ENCODE data around the gene AFG3L2.
A peak's percentile ranks its signal among the peaks of the same experiment; 100 is the strongest.

The AFG3L2 gene

DNA sequence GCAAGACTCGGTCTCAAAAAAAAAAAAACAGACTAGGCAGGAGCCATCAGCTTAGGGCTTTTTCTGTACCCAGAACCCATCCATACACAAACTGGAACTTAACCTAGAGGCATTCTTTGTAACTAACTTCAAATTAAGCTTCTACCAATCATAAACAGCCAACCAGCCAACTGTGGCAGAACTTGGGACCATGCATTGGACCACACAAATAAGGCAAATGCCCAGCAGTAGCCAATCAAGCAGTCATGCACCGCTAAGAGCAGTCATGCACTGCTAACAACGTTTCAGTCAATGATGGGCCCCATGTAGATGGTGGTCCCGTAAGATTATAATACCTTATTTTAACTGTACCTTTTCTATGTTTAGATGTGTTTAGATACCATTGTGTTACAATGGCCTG, 46.3 kb downstream of the AFG3L2 start:
- no peak for DNase-seq (ENCODE audit: low read depth)
- TF ChIP-seq CTCF (IDR thresholded peaks at IDR 0.05; ENCODE audit: low read depth, low read length, missing control alignments) = no peak
- in situ Hi-C loops (cut with HindIII; ENCODE audit: low sequenced_read_pairs) = no loop called here
- H3K4me3 ChIP-seq (ENCODE audit: low read depth, low read length) = no peak overlapping the region

- no peak overlapping the region for H3K4me3 ChIP-seq (ENCODE audit: low read depth, low read length)
- in situ Hi-C loops (cut with HindIII; ENCODE audit: low sequenced_read_pairs) = no loop called here
- TF ChIP-seq CTCF (IDR thresholded peaks at IDR 0.05; ENCODE audit: low read depth, low read length, missing control alignments) = no peak
- DNase-seq (ENCODE audit: low read depth) = no peak
Observed at GRCh38 chr18:12329125-12329698, 47.8 kb downstream of the AFG3L2 start.

GRCh38 chr18:12328179-12328823, 48.7 kb downstream of the AFG3L2 start:
- in situ Hi-C loops (cut with HindIII; ENCODE audit: low sequenced_read_pairs) = no loop called here
- DNase-seq (ENCODE audit: low read depth) = no peak
- H3K4me3 ChIP-seq (ENCODE audit: low read depth, low read length) = no peak overlapping the region
- no peak for TF ChIP-seq CTCF (IDR thresholded peaks at IDR 0.05; ENCODE audit: low read depth, low read length, missing control alignments)

GRCh38 chr18:12327510-12328178, 49.4 kb downstream of the AFG3L2 start:
- peak; percentile 83 for TF ChIP-seq CTCF (IDR thresholded peaks at IDR 0.05; ENCODE audit: low read depth, low read length, missing control alignments)
- DNase-seq (ENCODE audit: low read depth) = no peak
- in situ Hi-C loops (cut with HindIII; ENCODE audit: low sequenced_read_pairs) = no loop called here
- no peak overlapping the region for H3K4me3 ChIP-seq (ENCODE audit: low read depth, low read length)

DNA sequence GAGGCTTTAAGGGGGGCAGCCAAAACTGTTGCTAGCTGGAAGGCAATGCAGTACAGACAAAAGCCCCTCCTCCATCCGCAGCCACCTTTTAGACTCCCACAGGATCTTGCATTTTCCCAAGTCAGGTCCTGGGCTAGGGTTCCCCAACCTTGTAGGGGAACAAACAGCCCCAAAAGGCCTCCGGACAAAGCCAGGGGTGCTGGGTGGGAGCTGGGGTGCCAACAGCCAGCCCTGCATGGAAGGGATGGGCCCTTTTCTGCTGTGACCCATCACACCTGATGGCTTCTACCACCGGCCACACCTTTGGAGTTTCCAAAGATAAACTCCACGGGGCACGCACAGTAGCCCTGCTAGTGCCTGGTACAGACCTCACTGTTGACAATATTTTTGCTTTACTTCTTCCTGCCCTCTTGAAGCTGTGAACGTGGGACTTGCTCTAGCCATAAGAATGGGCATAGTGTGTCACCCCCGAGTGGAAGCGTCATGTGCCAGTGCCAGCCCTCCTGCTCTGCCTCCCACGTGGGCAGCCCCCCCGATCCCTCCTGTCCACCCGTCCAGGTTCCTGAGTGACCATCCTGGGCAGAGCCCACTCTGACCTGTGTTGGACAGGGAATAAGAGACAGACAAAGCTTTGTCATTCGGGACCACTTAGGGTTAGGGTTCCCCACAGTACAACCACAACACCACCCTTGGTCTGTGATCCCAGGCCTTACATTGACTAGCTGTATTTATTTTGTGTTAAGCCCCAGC, 50.1 kb downstream of the AFG3L2 start:
- no peak for TF ChIP-seq CTCF (IDR thresholded peaks at IDR 0.05; ENCODE audit: low read depth, low read length, missing control alignments)
- in situ Hi-C loops (cut with HindIII; ENCODE audit: low sequenced_read_pairs) = no loop called here
- H3K4me3 ChIP-seq (ENCODE audit: low read depth, low read length) = no peak overlapping the region
- no peak for DNase-seq (ENCODE audit: low read depth)

DNA sequence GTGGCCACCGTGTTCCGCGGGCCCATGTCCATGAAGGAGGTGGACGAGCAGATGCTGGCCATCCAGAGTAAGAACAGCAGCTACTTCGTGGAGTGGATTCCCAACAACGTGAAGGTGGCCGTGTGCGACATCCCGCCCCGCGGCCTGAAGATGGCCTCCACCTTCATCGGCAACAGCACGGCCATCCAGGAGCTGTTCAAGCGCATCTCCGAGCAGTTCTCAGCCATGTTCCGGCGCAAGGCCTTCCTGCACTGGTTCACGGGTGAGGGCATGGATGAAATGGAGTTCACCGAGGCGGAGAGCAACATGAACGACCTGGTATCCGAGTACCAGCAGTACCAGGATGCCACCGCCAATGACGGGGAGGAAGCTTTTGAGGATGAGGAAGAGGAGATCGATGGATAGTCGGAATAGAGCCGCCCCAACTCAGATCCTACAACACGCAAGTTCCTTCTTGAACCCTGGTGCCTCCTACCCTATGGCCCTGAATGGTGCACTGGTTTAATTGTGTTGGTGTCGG, 51.2 kb downstream of the AFG3L2 start:
- no peak for DNase-seq (ENCODE audit: low read depth)
- TF ChIP-seq CTCF (IDR thresholded peaks at IDR 0.05; ENCODE audit: low read depth, low read length, missing control alignments) = no peak
- H3K4me3 ChIP-seq (ENCODE audit: low read depth, low read length) = no peak overlapping the region
- in situ Hi-C loops (cut with HindIII; ENCODE audit: low sequenced_read_pairs) = no loop called here
